ENCODE measurements around the gene TMEM176A.
"Not testable (repeated sequence)": the region's sequence is repeated elsewhere in the genome, so short reads cannot be mapped to it uniquely, and the experiment has no call there.

Gene TMEM176A, protein sequence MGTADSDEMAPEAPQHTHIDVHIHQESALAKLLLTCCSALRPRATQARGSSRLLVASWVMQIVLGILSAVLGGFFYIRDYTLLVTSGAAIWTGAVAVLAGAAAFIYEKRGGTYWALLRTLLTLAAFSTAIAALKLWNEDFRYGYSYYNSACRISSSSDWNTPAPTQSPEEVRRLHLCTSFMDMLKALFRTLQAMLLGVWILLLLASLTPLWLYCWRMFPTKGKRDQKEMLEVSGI

DNA sequence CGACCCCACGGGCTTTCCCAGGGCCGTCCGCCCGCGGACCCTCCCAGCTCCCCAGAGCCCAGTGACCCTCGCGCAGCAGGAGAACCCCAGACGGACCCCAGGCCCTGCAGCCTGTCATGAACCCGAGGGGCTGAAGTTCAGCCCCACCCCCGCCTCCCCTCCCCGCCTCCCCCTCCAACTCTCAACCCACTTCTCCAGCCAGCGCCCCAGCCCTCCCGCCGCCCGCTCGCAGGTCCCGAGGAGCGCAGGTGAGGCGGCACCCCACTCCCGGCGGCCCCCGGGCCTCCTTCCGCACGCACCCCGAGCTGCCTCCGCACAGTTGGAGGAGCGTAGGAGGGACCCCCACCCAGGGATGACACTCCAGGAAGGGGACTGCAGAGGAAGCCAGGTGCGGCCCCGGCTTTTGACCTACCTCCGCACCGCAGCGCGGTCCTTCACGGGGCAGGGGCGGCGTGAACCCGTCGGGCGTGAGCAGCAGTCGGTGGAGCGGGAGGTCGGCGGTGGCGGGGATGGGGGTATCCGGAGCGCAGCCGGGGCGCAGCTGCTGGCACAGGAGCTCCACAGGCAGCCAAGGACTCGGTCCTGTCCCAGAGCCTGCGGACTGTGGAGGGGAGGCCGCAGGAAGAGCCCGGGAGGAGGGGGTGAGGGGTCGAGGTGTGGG is at the start of gene TMEM176A:
TSS of gene TMEM176A (plus strand) at position 189 of the 661 bp plus-strand sequence. CDS start 782 bp downstream, outside the sequence.
- no peak for DNase-seq (ENCODE audit: low read depth)

DNA sequence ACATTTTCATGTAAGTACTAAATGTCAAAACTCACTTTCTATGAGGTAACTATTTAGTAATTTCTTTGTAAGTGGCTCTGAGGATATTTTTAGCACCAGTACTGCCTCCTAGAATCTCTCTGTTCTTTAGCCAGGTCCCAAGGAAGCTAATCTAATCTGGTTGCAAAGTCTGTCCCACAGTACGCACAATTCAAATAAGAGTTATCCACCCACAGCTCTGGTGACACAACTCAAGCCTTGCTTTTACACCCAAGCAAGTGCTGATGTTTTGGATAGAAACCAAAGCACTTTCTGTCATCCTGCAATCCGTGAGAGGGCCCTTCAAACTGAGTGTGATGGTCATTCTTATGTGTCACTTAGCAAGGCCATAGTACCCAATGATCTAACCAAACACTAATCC is 48.9 kb upstream of the TMEM176A start:
- DNase-seq (ENCODE audit: low read depth): no peak

DNA sequence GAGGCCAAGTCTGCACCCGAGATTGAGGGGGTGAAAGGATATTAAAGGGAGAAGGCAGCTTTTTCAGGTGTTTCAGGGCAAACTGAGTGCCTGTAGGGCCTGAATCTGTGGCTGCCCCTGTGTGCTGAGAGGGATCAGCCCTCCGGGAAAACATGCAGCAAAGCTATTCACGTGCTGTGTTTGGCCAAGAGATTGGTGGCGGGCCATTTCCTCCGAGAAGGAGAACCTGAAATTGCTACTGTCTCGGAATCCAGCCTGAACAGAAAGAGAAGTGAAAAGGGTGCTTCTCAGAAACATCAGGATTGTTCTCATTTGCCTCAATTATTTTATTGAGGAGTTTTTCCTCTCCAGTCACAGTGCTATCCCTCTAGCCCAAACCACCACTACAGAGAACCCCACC is 47.3 kb upstream of the TMEM176A start:
- DNase-seq (ENCODE audit: low read depth): no peak

DNA sequence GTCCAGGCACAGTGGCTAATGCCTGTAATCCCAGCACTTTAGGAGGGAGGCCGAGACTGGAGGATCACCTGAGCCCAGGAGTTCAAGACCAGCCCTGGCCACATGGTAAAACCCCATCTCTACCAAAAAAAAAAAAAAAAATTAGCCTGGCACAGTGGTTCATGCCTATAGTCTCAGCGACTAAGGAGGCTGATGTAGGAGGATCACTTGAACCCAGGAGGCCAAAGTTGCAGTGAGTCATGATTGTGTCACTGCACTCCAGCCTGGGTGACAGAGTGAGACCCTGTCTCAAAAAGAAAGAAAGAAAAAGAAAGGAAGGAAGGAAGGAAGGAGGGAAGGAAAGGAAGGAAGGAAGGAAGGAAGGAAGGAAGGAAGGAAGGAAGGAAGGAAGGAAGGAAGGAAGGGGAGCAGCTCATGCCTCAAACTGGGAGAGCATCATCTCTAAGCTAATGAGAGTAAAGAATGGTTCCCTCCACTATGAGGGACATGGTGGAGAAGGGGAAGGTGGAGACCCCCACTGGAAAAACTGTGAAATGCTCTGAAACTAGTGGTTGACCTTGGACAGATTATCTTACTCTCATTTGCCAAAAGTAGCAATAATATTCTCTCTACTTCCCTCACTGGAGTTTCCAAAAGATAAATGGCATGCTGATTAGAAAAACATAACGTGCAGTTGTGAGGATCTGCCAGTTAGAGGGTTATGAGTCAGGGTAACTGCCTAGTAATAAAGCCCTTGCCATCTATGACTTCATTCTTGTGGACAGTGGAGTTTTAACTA is 46.6 kb upstream of the TMEM176A start:
- DNase-seq (ENCODE audit: low read depth): peak; percentile 7

DNA sequence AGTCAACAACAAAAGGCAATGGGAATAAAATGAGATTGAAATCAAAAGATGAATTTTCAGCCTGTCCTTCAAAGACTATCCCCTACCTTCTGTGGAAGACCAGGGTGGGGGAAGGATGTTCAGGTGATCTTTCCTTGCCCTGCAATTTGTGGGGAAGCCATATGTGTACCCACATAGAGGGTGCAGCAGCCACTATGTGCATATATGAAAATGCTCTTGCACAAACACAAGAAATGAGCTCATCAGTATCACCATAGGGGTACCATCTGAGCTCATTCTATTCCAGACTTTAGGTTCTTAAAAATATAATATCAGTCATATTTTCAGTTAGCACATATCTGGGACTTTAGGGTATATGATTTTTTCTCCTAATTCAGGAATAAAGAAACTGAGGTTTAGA is 45.6 kb upstream of the TMEM176A start:
- DNase-seq (ENCODE audit: low read depth): no peak

DNA sequence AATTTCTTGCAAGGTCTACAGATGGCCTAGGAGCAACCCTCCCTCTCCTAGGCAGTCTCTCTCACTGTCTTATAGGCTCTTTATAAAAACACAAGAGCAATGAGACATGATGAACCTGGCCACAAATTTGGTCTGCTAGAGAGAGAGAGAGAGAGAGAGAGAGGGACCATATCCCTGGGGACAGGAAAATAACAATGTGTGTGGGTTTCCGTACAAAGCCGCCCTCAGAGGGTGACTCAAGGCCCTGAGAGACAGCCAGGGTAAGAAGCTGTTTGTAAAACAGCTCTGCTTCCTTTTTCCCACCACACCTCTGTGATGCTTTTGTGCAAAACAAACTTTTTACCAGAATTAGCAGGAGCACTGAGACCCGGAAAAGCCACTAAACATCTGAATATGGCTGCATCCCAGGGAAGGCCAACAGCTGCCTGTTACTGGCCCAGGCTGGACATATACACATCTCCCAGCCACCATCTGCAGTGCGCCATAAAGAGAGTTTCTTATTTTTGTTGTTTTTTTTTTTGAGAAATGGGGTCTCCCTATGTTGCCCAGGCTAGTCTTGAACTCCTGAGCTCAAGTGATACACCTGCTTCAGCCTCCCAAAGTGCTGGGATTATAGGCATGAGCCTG is 45.0 kb upstream of the TMEM176A start:
- DNase-seq (ENCODE audit: low read depth): peak; percentile 3

DNA sequence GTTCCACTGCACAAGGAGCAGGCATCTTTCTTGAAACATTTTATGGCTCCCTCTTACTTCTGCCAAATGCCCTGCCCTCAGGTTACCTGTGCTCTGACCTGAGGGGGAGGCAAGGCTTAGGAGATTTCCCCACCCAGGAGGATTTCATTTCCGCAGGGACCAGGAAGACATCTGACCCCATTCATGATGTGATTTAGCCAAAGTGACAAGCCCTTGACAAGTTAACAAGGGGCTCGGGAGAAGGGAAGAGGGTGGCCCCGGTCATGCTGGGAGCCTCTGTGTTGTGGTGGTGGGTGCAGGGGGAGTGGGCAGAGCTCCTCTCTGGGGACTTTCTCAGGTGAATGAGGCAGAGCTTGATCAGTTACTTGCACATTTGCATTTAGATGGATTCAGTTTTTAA is 44.4 kb upstream of the TMEM176A start:
- no peak for DNase-seq (ENCODE audit: low read depth)

DNA sequence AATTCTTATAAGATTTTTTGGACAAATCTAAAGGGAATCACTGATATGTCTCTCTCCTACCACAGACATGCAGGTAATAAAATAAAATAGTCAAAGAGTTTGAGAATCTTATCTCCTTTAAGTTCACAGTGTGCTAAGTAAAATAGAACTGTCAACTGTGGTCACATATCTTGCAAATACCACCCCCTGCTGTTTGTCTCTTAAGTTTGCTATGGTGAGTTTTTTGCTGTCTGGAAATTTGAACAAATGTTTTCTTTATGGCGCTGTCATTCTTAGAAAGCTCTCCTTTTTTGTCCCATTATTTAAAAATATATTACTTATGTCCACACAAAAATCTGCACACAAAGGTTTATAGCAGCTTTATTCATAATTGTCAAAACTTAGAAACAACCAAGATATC is 43.7 kb upstream of the TMEM176A start:
- DNase-seq (ENCODE audit: low read depth): peak; percentile 17

DNA sequence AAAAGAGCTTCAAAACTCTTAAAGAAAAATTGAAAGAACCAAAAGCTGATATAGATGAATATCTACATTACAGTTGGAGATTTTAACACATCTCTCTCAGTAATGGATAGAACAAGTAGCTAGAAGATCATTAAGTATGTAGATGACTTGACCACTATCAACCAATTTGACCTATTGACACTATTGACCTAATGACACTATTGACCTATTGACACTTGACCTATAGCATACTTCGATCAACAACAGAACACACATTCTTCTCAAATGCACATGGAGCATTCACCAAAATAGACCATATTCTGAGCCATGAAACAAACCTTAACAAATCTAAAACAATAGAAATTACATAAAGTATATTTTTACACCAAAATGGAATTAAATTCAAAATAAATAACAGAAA is 41.1 kb upstream of the TMEM176A start:
- DNase-seq (ENCODE audit: low read depth): no peak

DNA sequence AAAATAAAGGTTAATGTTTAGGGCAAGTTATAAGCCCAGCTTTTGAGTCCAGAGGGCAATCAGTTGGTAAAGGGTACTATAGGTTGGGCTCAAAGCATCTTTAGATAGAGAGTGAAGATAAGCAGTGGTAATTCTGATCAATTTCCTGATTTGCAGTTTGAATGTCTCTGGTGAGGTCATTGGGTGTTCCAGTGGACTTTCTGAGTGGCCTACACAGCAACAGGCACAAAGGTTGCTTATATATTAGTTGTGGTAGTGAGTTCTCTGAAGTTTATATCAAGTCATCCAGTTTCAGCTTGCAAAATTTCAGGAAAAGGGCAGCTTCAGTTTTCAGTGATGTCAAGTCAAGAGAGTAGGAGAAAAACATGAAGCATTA is 34.2 kb upstream of the TMEM176A start:
- DNase-seq (ENCODE audit: low read depth): no peak

DNA sequence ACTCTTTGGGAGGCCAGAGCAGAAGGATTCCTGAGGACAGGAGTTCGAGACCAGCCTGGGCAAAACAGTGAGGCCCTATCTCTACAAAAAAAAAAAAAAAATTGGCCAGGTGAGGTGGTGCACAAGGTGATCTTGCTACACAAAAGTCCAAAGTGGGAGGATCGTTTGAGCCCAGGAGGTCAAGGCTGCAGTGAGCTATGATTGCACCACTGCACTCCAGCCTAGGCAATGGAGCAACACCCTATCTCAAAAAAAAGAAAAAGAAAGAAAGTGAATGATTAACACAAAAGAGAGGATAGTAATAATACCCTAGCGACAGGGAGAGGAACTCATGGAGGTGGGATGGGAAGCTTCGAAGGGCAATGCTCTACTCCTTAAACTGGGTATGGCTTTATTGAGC is 30.8 kb upstream of the TMEM176A start:
- no peak for DNase-seq (ENCODE audit: low read depth)

DNA sequence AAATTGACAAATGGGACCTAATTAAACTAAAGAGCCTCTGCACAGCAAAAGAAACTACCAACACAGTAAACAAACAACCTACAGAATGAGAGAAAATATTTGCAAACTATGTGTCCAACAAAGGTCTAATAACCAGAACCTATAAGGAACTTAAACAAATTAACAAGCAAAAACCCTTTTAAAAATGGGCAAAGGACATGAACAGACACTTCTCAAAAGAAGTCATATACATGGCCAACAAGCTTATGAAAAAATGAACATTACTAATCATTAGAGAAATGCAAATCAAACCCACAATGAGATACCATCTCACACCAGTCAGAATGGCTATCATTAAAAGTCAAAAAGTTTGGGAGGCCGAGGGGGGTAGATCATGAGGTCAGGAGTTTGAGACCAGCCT is 26.4 kb upstream of the TMEM176A start:
- DNase-seq (ENCODE audit: low read depth): not testable (repeated sequence)

DNA sequence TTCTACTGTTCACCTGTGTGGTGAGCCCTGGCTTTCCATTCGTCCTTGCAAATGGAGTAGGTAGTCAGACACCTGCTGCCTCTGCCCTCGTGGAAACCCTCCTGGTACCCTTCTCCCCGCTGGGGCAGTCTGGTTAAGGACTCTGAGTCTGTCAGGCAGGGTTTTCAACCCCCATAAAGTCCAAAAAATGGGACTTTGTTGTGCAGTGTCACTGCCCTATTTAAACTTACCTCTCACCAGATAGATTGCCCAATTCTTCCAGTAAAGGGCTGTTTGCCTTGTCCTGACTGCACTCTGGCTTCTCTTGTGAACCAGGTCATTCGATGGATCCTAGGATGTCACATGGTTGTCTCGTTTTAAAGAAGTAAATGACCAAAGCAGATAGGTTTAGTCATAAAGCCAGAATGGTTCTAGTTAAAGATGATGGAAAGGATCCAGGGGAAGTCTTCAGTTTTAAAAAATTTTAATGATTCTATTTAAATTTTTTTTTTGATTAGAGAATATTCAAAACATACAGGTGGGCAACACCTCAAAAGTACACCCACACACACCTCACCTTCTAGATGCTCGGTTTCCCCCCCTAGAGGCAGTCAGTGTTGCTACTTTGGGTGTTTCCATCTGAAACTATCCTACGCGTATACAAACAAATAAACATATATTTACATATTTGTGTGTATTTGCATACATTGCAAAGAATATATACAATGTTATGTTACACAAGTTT is 22.4 kb upstream of the TMEM176A start:
- no peak for DNase-seq (ENCODE audit: low read depth)

DNA sequence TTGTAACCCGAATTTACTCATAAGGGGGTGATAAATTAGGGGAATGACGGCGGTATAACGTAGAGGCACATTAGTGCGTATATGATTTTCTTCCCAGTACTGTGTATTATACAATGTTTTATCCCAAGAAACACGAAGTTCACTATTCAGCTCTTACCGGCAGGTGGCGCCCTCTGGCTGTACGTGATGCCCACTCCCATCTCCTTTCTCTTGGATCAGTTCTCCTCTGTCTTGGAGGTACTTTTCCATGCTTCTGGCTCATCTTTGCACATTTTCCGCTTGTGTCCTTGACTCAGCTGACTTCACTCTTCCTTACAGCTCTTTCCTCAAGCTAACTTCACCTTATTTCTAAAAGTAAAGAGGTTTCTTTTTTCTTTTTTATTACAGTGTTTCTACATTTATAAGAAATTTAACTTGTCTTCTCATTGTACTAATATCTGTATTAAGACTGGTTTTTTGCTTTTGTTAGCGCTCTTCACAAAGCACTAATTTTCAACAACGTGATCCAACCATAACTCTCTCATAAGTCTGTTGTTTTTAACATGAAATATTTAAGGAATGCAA is 21.7 kb upstream of the TMEM176A start:
- peak; percentile 67 for DNase-seq (ENCODE audit: low read depth)

DNA sequence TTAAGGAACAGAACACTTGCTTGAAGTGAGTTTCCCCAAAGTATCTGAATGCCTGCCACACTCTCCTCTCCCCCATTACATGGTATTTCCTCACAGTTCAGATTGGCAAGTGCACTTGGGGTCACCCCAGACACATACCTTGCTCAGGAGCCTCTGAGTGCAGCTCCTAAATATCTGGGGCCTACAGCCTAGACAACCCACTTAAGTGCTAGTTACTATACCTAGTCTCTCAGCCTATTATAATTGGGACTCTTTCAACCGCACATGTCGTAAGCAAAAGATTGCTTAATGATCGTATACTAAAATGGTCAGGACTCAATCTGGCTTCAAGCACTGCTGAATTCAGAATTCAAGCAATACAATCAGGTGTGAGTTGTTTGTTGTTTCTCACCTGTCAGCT is 20.3 kb upstream of the TMEM176A start:
- DNase-seq (ENCODE audit: low read depth): no peak

DNA sequence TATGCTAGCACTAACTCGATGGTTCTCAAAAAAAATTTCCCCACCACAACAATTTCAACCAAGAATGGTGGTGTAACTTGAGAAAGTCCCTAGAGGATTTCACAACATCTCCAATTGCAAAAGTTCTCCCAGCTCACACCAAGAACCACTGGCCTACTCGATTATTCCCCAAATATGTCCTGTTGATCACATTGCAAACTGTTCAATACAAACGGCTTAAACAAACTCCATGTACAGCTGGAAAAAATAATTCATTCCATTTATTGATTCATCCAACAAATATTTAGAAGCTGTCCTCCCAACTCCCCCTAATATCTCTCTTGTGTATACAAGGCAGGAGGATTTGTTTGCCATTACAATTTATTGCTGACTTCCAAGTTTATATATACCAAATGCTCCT is 19.5 kb upstream of the TMEM176A start:
- no peak for DNase-seq (ENCODE audit: low read depth)

DNA sequence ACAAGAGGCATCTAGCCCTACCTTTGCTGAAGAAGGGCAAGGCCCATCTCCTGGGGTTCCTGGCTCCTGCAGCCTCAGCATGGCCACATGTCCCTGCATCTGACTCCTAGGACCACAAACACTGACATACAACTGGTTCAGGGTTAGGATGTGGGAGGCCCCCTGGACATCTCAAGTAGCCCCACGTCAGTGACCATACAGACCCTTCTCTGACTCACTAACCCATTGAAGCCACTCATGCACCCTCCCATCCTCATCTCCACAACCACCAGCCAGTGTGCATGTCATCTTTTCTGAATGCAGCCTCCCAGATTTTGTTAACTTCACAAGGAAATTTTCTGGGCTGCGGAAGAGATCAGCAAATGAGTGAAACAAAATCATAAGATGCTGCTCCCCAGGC is 18.6 kb upstream of the TMEM176A start:
- no peak for DNase-seq (ENCODE audit: low read depth)

DNA sequence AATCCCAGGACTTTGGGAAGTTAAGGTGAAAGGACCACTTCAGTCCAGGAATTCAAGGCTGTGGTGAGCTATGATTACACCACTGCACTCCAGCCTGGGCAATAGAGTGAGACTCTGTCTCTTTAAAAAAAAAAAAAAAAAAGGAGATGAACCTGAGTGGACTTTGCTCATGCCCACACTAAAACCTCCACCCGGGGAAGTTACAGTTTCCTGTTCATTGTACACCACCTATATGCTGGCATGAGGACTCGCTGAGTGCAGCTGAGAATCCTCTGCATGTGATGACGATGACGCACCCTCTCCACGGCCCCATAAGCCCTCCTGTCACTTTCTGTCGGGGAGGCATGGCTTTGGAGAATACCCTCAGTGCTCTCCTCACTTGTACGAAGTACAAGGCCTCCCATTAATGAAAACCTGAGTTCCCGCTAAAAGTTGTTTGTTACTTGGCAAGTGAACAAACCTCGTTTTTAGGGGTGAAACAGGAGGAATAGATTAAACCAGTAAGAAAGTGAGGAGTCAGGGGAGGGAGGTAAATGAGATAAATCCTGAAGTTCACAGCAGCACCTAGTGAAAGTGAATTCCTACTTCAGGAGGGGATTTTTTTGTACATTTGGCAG is 16.3 kb upstream of the TMEM176A start:
- DNase-seq (ENCODE audit: low read depth): no peak

DNA sequence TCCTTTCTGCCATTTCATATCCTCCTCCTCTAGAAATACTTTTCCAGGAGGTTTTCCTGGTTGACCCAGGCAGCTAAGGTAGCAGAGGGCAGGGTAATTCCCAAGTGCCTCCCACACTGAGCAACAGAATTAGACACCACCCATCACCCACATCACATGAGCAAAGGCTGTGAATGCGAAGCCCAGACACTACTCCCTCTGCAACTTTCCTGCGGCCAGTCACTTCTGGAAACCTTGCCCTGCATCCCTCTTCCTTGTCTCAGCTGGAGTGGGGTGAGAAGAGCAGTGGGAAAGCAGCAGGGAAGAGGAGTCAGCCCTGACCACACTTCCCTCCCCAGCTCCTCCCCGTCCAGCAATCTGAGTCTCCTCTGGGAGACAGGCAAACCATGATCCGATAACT is 15.6 kb upstream of the TMEM176A start:
- no peak for DNase-seq (ENCODE audit: low read depth)

DNA sequence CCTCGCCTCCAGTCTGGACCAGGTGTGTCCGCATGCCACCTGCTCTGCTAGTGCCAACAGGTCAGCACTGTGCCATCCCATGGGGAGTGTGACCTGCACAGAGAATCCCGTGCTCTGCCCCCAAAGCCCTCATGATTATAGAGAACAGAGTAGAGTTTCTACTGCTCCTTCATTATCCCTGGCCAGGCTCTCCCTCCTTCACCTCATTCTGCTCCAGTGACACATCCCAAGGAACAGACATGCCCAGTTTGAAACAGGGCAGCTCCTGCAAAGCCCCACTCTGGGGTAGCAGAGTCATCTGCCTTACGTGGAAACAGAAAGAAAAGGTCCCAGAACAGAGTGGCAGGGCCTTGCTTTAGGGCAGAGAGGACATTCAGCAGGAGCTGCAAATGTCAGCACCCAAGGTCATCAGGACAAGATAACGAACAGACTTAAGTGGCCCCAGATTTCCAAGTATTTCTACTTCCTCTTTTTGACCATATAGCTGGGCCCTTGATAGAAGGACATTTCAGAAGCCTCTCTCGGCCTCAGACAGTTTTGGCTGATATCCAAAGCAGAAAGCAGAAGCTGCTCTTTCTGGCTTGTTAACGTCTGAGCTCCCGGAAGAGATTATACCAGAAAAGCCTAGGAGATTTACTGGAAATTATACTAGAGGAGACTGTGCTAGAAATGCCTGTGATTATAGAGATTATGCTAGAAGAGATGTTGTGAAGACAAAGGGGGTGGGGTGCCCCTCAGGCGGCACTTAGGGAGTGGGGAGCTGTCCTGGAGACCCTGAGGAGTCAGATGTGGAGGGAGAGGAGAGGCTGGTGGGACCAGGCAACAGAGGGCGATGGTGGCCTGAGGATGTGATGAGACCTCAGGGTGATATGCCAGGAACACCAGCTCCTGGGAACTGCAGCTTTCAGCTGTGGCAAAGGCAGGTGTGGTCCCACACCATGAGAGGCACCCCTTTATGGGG is 13.0 kb upstream of the TMEM176A start:
- DNase-seq (ENCODE audit: low read depth): no peak

All from ELR (cell line).